Tibial nerve (tissue), 4 donors: ENCODE measurements around the gene JAKMIP1. TPM values are rescaled to one million over a fixed set of nuclear protein-coding genes. Genes with fewer than 3 reads are reported as not detected.

Source experiments
- DNase-seq, 2 donors: peaks; one replicate each; pipeline ENCODE4 v3.0.0-alpha.2; 2019; ENCODE audit warnings: low spot score in 2 of 2
- H3K27ac ChIP-seq, 4 donors: fragments of 200-600 bp; sonication (generic) in 3 of 4; one replicate each; pipeline ENCODE4 v1.5.1; 2017 to 2019; ENCODE audit warnings: mild to moderate bottlenecking in 1 of 4
- H3K27me3 ChIP-seq, 2 donors: fragments of 200-600 bp; sonication (generic) in 1 of 2; one replicate each; pipeline versions ENCODE4 v1.5.1 to v1.6.0; 2017 to 2019
- H3K36me3 ChIP-seq, 3 donors: fragments of 200-600 bp; sonication (generic); one replicate each; pipeline ENCODE4 v1.5.1; 2018 to 2019
- H3K4me1 ChIP-seq, 4 donors: fragments of 200-600 bp; sonication (generic) in 3 of 4; one replicate each; pipeline ENCODE4 v1.5.1; 2017 to 2019
- H3K4me3 ChIP-seq, 4 donors: fragments of 200-600 bp; sonication (generic) in 3 of 4; one replicate each; pipeline ENCODE4 v1.5.1; 2017 to 2019; ENCODE audit warnings: mild to moderate bottlenecking in 1 of 4, moderate library complexity in 1 of 4
- H3K9me3 ChIP-seq, 4 donors: fragments of 200-600 bp; sonication (generic) in 3 of 4; one replicate each; pipeline ENCODE4 v1.5.1; 2017 to 2019
- EP300 ChIP-seq, 2 donors: sonication (generic); formaldehyde crosslinking; IDR thresholded peaks; one replicate each; pipeline ENCODE4 v1.6.1; 2017; ENCODE audit warnings: antibody characterized with exemption in 2 of 2, mild to moderate bottlenecking in 1 of 2
- POLR2A ChIP-seq, 2 donors: fragments of 450-650 bp; IDR thresholded peaks; one replicate each; pipeline ENCODE4 v1.6.1; 2017; ENCODE audit warnings: antibody characterized with exemption in 2 of 2, mild to moderate bottlenecking in 2 of 2, moderate library complexity in 2 of 2
- WGBS, 2 donors: methylation state at CpG; one replicate each; pipeline ENCODE4 v1.1.5; 2018; 5-methylcytosine and 5-hydroxymethylcytosine counted together
- total RNA-seq, 4 donors: library from RNA; depleted of rRNA; stranded (reverse); fragments of >200 nt; gene quantifications; one replicate each; pipeline ENCODE4 v1.1.0, GENCODE V29; 2016
- TF ChIP-seq, protein P1 (sequence below), 5 experiments: fragments of 200-600 bp in 3 of 5; fragments of 450-650 bp in 2 of 5; sonication (generic) in 3 of 5; IDR thresholded peaks; one replicate each; pipeline ENCODE4 v1.5.1; 2016 to 2019; ENCODE audit warnings: antibody characterized with exemption in 5 of 5, mild to moderate bottlenecking in 3 of 5, moderate library complexity in 2 of 5

The JAKMIP1 gene
- total RNA-seq, 4 donors from 2014 or later, result 0.30 to 2.5 (median 1.2) TPM

DNA sequence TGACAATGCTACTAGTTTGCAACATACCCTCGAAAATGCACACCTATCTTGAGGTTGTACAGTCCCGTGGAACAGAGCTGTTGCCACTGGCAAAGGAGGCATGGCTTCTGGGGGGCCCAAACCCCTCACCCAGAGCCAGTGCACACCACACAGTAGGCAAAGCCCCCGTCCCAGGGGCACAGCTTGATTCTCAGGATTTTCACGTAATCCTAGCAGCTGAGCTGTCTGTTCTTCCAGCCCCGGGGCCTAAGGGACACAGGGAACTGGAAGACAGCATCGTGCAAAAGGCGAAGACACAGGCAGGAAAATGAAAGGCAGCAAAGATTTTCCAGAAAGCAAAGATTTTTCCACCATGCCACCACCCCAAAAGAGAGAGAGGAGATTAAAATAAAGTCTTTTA lies 77.2 kb downstream of the JAKMIP1 start:
- Histone ChIP-seq H3K27me3 (no peaks in the 10 kb centered on the region), H3K4me3 (no peak overlapping the region), H3K4me1 (no peaks in the 10 kb centered on the region), H3K9me3 (no peaks in the 10 kb centered on the region), H3K27ac (no peak overlapping the region), H3K36me3 (no peaks in the 10 kb centered on the region)
- 65 to 66% methylated on average over 7 of the region's 7 CpGs for whole genome bisulfite sequencing, 2 donors
- DNase-seq, result no peak
- TF ChIP-seq, protein P1, sequence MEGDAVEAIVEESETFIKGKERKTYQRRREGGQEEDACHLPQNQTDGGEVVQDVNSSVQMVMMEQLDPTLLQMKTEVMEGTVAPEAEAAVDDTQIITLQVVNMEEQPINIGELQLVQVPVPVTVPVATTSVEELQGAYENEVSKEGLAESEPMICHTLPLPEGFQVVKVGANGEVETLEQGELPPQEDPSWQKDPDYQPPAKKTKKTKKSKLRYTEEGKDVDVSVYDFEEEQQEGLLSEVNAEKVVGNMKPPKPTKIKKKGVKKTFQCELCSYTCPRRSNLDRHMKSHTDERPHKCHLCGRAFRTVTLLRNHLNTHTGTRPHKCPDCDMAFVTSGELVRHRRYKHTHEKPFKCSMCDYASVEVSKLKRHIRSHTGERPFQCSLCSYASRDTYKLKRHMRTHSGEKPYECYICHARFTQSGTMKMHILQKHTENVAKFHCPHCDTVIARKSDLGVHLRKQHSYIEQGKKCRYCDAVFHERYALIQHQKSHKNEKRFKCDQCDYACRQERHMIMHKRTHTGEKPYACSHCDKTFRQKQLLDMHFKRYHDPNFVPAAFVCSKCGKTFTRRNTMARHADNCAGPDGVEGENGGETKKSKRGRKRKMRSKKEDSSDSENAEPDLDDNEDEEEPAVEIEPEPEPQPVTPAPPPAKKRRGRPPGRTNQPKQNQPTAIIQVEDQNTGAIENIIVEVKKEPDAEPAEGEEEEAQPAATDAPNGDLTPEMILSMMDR (IDR thresholded peaks at IDR 0.05), result no peak
- no peak for TF ChIP-seq EP300 (IDR thresholded peaks at IDR 0.05)
- no peak for TF ChIP-seq POLR2A (IDR thresholded peaks at IDR 0.05)

DNA sequence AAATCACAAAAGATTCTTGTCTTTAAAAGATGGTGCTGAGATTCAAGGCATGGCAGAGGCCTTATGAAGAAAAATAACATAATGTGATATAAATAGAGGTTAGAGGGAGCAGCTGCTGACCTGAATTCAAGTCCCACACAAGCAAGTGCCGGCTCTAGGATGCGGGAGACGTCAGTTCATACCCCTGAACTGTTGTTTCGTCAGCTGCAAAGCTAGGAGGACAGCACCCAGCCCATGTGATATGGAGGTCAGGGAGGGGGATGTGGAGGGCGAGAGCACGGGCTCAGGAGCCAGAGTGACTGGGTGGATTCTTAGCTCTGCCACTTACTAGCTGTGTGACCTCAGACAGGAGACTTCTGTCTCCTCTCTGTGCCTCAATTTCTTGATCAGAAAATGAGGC lies 77.9 kb downstream of the JAKMIP1 start:
- no peak for TF ChIP-seq EP300 (IDR thresholded peaks at IDR 0.05)
- H3K27me3 ChIP-seq, result no peaks in the 10 kb centered on the region
- no peak overlapping the region for H3K4me3 ChIP-seq
- H3K27ac ChIP-seq, result no peak overlapping the region
- no peaks in the 10 kb centered on the region for H3K4me1 ChIP-seq
- no peaks in the 10 kb centered on the region for H3K36me3 ChIP-seq
- DNase-seq, result no peak
- H3K9me3 ChIP-seq, result no peaks in the 10 kb centered on the region
- WGBS, 2 donors, result 50 to 57% methylated on average over 6 of the region's 6 CpGs

DNA sequence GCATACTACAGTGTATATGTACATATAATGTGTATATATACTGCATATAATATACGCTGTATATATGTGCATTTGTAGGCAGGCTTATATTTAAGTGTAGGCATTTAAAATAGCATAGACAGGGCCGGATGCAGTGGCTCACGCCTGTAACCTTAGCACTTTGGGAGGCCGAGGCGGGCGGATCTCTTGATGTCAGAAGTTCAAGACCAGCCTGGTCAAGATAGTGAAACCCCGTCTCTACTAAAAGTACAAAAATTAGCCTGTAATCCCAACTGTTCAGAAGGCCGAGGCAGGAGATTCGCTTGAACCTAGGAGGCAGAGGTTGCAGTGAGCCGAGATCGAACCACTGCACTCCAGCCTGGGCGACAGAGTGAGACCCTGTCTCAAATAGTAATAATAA lies 78.4 kb downstream of the JAKMIP1 start:
- TF ChIP-seq, protein P1 (IDR thresholded peaks at IDR 0.05), result no peak
- TF ChIP-seq POLR2A (IDR thresholded peaks at IDR 0.05) (no peak), EP300 (IDR thresholded peaks at IDR 0.05) (no peak)
- WGBS, 2 donors, result 90 to 92% methylated on average over 12 of the region's 12 CpGs
- no peak overlapping the region for H3K27ac ChIP-seq
- H3K9me3 ChIP-seq, result no peaks in the 10 kb centered on the region
- no peaks in the 10 kb centered on the region for H3K4me1 ChIP-seq
- H3K36me3 ChIP-seq, result no peaks in the 10 kb centered on the region
- DNase-seq, result no peak
- H3K4me3 ChIP-seq, result no peak overlapping the region
- no peaks in the 10 kb centered on the region for H3K27me3 ChIP-seq

DNA sequence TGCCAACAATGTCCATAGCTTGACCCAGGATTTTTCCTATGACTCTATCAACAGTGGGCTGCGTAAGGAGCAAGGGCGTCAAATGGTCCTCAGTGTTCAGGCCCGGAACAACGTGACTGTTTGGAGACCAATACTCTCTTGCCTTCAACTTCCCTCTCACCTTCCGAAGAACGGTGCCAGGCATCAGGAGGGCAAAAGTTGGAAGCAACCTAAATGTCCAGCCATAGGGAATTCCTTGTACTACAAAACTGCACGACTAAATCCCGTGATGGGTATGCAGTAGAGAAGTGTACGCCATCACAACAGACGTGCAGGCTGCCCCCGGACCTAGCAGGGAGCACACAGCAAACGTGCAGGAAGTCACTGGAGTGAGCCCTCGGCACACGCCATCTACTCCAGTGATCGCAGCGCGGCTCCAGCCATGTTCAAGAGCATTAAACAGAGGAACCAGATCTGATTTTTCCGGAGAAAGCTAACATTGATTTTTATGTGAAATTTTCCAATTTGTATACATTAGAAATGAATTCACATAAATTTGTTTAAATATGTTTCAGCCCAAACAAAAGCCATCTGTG lies 79.0 kb downstream of the JAKMIP1 start:
- no peaks in the 10 kb centered on the region for H3K9me3 ChIP-seq
- no peak for DNase-seq
- no peaks in the 10 kb centered on the region for H3K36me3 ChIP-seq
- TF ChIP-seq, protein P1 (IDR thresholded peaks at IDR 0.05), result no peak
- TF ChIP-seq POLR2A (IDR thresholded peaks at IDR 0.05) (no peak), EP300 (IDR thresholded peaks at IDR 0.05) (no peak)
- no peak overlapping the region for H3K4me3 ChIP-seq
- H3K27me3 ChIP-seq, result no peaks in the 10 kb centered on the region
- H3K27ac ChIP-seq, result no peak overlapping the region
- WGBS, 2 donors, result 87 to 88% methylated on average over 18 of the region's 18 CpGs
- no peaks in the 10 kb centered on the region for H3K4me1 ChIP-seq

DNA sequence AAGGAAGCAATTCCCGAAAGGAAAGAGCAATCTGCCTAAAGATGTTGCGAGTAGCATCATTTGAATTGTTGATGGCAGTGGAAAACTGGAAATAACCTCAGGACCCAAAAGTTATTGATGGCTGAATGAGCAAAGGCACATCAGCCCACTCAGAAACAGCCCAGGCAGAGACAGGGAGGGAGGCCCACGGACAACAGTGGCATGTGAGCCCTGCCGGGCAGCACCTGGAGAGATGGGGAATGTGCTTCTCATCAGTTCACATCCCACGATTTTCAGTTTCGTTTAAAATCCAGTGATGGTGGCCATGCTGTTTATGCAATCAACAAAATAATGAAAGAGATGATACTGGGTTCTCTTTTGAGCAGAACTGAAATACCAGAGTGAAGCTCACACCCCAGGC lies 80.0 kb downstream of the JAKMIP1 start:
- Histone ChIP-seq H3K27me3 (no peaks in the 10 kb centered on the region), H3K4me1 (no peaks in the 10 kb centered on the region), H3K9me3 (no peaks in the 10 kb centered on the region), H3K4me3 (no peak overlapping the region), H3K27ac (no peak overlapping the region), H3K36me3 (no peaks in the 10 kb centered on the region)
- TF ChIP-seq, protein P1 (IDR thresholded peaks at IDR 0.05), result no peak
- TF ChIP-seq EP300 (IDR thresholded peaks at IDR 0.05) (no peak), POLR2A (IDR thresholded peaks at IDR 0.05) (no peak)
- WGBS, 2 donors, result 59 to 75% methylated on average over 6 of the region's 6 CpGs
- DNase-seq, result no peak
